Retina (tissue), 1 donor: Measurements from ENCODE around the gene MMP11.

Source experiments
- DNase-seq: peaks from one replicate; pipeline ENCODE4 v3.0.0-alpha.2; 2016

Gene MMP11

GRCh38 chr22:23782252-23782651, 9.6 kb downstream of the MMP11 start:
- no peak for DNase-seq

- no peak for DNase-seq
Measured at GRCh38 chr22:23782703-23783102, 10.1 kb downstream of the MMP11 start.

- DNase-seq, result no peak
Measured at GRCh38 chr22:23783265-23784150, 10.9 kb downstream of the MMP11 start.

GRCh38 chr22:23784215-23784732, 11.6 kb downstream of the MMP11 start:
- DNase-seq, result no peak

GRCh38 chr22:23786261-23786710, 13.6 kb downstream of the MMP11 start:
- no peak for DNase-seq

- peak; percentile 97 for DNase-seq
Measured at GRCh38 chr22:23786752-23787599, 14.3 kb downstream of the MMP11 start, which contains the start of gene SMARCB1. SMARCB1 (plus strand) TSS chr22:23786966; CDS start chr22:23787170, 204 bp downstream.

GRCh38 chr22:23787600-23787896, 14.9 kb downstream of the MMP11 start:
- no peak for DNase-seq

GRCh38 chr22:23787910-23788309, 15.3 kb downstream of the MMP11 start:
- no peak for DNase-seq

- no peak for DNase-seq
Measured at GRCh38 chr22:23789121-23789520, 16.5 kb downstream of the MMP11 start.

- DNase-seq, result no peak
Measured at GRCh38 chr22:23789638-23790037, 17.0 kb downstream of the MMP11 start.

- no peak for DNase-seq
Measured at GRCh38 chr22:23790819-23791737, 18.4 kb downstream of the MMP11 start.

- DNase-seq, result no peak
Measured at GRCh38 chr22:23791738-23792645, 19.3 kb downstream of the MMP11 start.

GRCh38 chr22:23793326-23793725, 20.7 kb downstream of the MMP11 start:
- DNase-seq, result no peak

GRCh38 chr22:23796461-23796860, 23.8 kb downstream of the MMP11 start:
- DNase-seq, result no peak

- no peak for DNase-seq
Measured at GRCh38 chr22:23800297-23801237, 27.9 kb downstream of the MMP11 start.

- no peak for DNase-seq
Measured at GRCh38 chr22:23801238-23801821, 28.7 kb downstream of the MMP11 start.

- DNase-seq, result no peak
Measured at GRCh38 chr22:23801886-23802377, 29.3 kb downstream of the MMP11 start.

- DNase-seq, result no peak
Measured at GRCh38 chr22:23803001-23803819, 30.6 kb downstream of the MMP11 start.
